NCI-H1105 treated with DMSO at 0.1 percent for 48 hours (cell line): ENCODE measurements around the gene NRIP1.

ENCODE experiments used
- DNase-seq: peaks from one replicate; lab custom pipeline; 2025; lab: John Stamatoyannopoulos, UW

The NRIP1 gene

DNA sequence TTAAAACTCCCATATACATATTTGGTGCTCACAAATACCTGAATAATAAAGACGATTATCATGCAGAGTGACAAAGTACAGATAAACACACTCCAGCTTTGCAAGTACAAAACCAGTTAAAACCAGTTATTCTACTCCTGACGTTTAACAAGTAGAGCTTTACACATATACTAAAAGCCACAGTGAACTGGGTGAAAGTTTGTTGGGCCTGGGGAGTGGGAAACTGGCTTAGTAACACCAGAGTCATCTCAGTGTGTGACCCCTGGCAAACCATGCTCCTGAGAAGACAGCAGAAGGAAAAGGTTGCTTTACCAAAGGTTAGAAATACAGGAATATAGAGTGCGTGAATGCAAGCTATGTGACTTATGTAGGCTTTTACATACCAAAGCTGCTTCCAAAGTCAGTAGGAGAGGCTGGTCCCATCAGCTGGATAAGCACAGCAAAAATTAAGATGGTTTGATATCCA is 148.1 kb downstream of the NRIP1 start:
- no peak for DNase-seq

DNA sequence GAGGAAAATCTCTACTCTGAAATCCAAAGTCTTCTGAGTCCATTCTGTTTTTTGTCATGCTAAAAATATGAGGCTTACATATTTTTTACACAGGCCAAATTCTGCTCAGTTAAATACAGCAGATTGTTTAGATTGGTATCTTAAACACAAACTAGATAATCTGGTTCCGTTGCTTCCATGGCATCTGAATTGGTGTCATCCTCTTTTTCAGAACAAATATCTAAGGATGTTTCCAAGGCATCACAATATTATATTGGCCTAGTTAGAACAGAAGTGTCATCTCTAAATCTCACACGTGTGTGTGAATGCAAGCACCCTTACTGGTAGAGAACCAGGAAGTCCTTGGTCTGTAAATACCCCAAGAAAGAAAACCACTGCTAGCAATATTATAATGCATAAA is 151.2 kb downstream of the NRIP1 start:
- DNase-seq: no peak

DNA sequence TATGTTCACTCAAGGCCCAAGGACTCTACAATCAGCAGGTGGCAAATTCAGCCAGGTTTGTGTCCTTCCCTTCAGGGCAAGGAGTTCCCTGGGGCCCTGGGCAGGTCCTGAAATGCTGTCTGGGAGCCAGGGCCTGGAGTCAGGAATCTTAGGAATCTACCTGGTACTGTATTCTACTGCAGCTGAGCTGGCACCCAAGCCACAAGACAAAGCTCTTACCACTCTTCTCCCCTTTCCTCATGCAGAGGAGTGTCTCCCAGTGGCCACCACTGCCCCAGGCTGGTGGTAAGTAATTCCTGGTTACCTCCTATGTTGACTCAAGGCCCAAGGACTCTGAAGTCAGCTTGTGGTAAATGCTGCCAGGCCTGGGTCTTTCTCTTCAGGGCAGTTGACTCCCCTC is 153.4 kb downstream of the NRIP1 start:
- DNase-seq: no peak
